ENCODE data around the gene RAC3.

- TF ChIP-seq POLR2A (IDR thresholded peaks at IDR 0.05; ENCODE audit: low read length) (no peak), CHD2 (IDR thresholded peaks at IDR 0.05; ENCODE audit: low read length, partially characterized antibody) (no peak), TP53 (CRISPR knock-in tag; IDR thresholded peaks at IDR 0.05) (no peak), POLR2AphosphoS2 (conservative IDR thresholded peaks at IDR 0.05; ENCODE audit: low read length) (no peak), KDM1A (IDR thresholded peaks at IDR 0.05; ENCODE audit: low read depth) (no peak), ESRRA (IDR thresholded peaks at IDR 0.05; ENCODE audit: borderline replicate concordance, low read length) (no peak)
- TF ChIP-seq, protein P1, sequence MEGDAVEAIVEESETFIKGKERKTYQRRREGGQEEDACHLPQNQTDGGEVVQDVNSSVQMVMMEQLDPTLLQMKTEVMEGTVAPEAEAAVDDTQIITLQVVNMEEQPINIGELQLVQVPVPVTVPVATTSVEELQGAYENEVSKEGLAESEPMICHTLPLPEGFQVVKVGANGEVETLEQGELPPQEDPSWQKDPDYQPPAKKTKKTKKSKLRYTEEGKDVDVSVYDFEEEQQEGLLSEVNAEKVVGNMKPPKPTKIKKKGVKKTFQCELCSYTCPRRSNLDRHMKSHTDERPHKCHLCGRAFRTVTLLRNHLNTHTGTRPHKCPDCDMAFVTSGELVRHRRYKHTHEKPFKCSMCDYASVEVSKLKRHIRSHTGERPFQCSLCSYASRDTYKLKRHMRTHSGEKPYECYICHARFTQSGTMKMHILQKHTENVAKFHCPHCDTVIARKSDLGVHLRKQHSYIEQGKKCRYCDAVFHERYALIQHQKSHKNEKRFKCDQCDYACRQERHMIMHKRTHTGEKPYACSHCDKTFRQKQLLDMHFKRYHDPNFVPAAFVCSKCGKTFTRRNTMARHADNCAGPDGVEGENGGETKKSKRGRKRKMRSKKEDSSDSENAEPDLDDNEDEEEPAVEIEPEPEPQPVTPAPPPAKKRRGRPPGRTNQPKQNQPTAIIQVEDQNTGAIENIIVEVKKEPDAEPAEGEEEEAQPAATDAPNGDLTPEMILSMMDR (IDR thresholded peaks at IDR 0.05), result no peak
- TF ChIP-seq, protein P2, sequence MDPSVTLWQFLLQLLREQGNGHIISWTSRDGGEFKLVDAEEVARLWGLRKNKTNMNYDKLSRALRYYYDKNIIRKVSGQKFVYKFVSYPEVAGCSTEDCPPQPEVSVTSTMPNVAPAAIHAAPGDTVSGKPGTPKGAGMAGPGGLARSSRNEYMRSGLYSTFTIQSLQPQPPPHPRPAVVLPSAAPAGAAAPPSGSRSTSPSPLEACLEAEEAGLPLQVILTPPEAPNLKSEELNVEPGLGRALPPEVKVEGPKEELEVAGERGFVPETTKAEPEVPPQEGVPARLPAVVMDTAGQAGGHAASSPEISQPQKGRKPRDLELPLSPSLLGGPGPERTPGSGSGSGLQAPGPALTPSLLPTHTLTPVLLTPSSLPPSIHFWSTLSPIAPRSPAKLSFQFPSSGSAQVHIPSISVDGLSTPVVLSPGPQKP (IDR thresholded peaks at IDR 0.05; ENCODE audit: low read depth, low read length), result no peak
These were observed 578 bp downstream of the RAC3 start for GRCh38 chr17:82031885-82032627.

Data from A549 (cell line).